Measurements from ENCODE around the gene TEAD1. TPM values are rescaled to one million over a fixed set of nuclear protein-coding genes. Genes with fewer than 3 reads are reported as not detected.

TEAD1 gene
- total RNA-seq, 4 donors from 2014 or later, result 71.5 to 109 (median 88.5) TPM

GRCh38 chr11:12691473-12691872 is 17.3 kb downstream of the TEAD1 start:
- peaks cover 81 to 90% of the 10 kb centered on the region in 2 donors for H3K4me1 ChIP-seq

GRCh38 chr11:12692229-12693075 is 18.2 kb downstream of the TEAD1 start:
- no peaks in the 10 kb centered on the region for H3K9me3 ChIP-seq
- H3K4me1 ChIP-seq, result peaks cover 81 to 90% of the 10 kb centered on the region in 2 donors
- intact Hi-C loops (cut with DNase I), result loop anchor here (10.0 kb wide), 1 partner anchor 112 kb away; no protein-coding TSS in a partner anchor
- H3K27me3 ChIP-seq, result no peaks in the 10 kb centered on the region
- peak; percentile 96 for DNase-seq
- H3K27ac ChIP-seq, result peak overlapping the region; percentile 91 to 95 (median 92)
- H3K36me3 ChIP-seq, result no peaks in the 10 kb centered on the region
- 21 to 26% methylated on average over 14 of the region's 14 CpGs for WGBS, 2 donors
- no peak for TF ChIP-seq CTCF (IDR thresholded peaks at IDR 0.05)
- TF ChIP-seq POLR2A (IDR thresholded peaks at IDR 0.05), result peak in 1 of 2 donors; percentile 51
- H3K4me3 ChIP-seq (replicated peaks in 1 of 3), result no peak overlapping the region

More at GRCh38 chr11:12691473-12691872, 17.3 kb downstream of the TEAD1 start:
- no peak overlapping the region for H3K4me3 ChIP-seq (replicated peaks in 1 of 3)
- no peak for TF ChIP-seq POLR2A (IDR thresholded peaks at IDR 0.05)
- TF ChIP-seq CTCF (IDR thresholded peaks at IDR 0.05), result no peak
- 67 to 71% methylated on average over 4 of the region's 4 CpGs for WGBS, 2 donors
- H3K27me3 ChIP-seq, result no peaks in the 10 kb centered on the region
- no peak for DNase-seq
- no peaks in the 10 kb centered on the region for H3K9me3 ChIP-seq
- intact Hi-C loops (cut with DNase I), result loop anchor here (10.0 kb wide), 1 partner anchor 113 kb away; no protein-coding TSS in a partner anchor
- peak overlapping the region; percentile 91 to 95 (median 92) for H3K27ac ChIP-seq
- no peaks in the 10 kb centered on the region for H3K36me3 ChIP-seq

- H3K27ac ChIP-seq, result peak overlapping the region; percentile 91 to 95 (median 92)
- no peaks in the 10 kb centered on the region for H3K36me3 ChIP-seq
- intact Hi-C loops (cut with DNase I), result loop anchor here (10.0 kb wide), 1 partner anchor 112 kb away; no protein-coding TSS in a partner anchor
- H3K9me3 ChIP-seq, result no peaks in the 10 kb centered on the region
- H3K4me1 ChIP-seq, result peaks cover 81 to 90% of the 10 kb centered on the region in 2 donors
- no peak overlapping the region for H3K4me3 ChIP-seq (replicated peaks in 1 of 3)
- H3K27me3 ChIP-seq, result no peaks in the 10 kb centered on the region
- no peak for DNase-seq
- WGBS, 2 donors, result 62% methylated on average over 5 of the region's 5 CpGs
- TF ChIP-seq POLR2A (IDR thresholded peaks at IDR 0.05) (no peak), CTCF (IDR thresholded peaks at IDR 0.05) (no peak)
Observed at GRCh38 chr11:12693094-12693478, 18.9 kb downstream of the TEAD1 start.

- 6 to 10% methylated on average over 13 of the region's 13 CpGs for WGBS, 2 donors
- Histone ChIP-seq H3K27me3 (no peaks in the 10 kb centered on the region), H3K9me3 (no peaks in the 10 kb centered on the region), H3K27ac (peak overlapping the region; percentile 91 to 95 (median 92)), H3K4me3 (replicated peaks in 1 of 3) (no peak overlapping the region), H3K36me3 (no peaks in the 10 kb centered on the region), H3K4me1 (peaks cover 81 to 90% of the 10 kb centered on the region in 2 donors)
- peak in 1 of 2 donors; percentile 41 for TF ChIP-seq POLR2A (IDR thresholded peaks at IDR 0.05)
- TF ChIP-seq CTCF (IDR thresholded peaks at IDR 0.05), result no peak
- peak; percentile 44 to 54 for DNase-seq
- intact Hi-C loops (cut with DNase I), result loop anchor here (10.0 kb wide), 1 partner anchor 111 kb away; no protein-coding TSS in a partner anchor
Observed at GRCh38 chr11:12693479-12694182, 19.4 kb downstream of the TEAD1 start.
